NCI-H128 (cell line): ENCODE measurements around the gene KIRREL3.

Experiments used
- DNase-seq: peaks from one replicate; lab custom pipeline; 2025; ENCODE audit not compliant: unreplicated experiment; lab: John Stamatoyannopoulos, UW

KIRREL3 gene

GRCh38 chr11:126588630-126589491 is 411.7 kb downstream of the KIRREL3 start:
- peak; percentile 72 for DNase-seq

GRCh38 chr11:126587541-126587940 is 413.0 kb downstream of the KIRREL3 start:
- no peak for DNase-seq

- peak; percentile 49 for DNase-seq
Measured at GRCh38 chr11:126585774-126586491, 414.6 kb downstream of the KIRREL3 start.

- no peak for DNase-seq
Measured at GRCh38 chr11:126585388-126585773, 415.2 kb downstream of the KIRREL3 start.

- no peak for DNase-seq
Measured at GRCh38 chr11:126583594-126584427, 416.8 kb downstream of the KIRREL3 start.

- no peak for DNase-seq
Measured at GRCh38 chr11:126583101-126583500, 417.5 kb downstream of the KIRREL3 start.

GRCh38 chr11:126581871-126582648 is 418.5 kb downstream of the KIRREL3 start:
- DNase-seq = no peak

GRCh38 chr11:126578426-126578825 is 422.1 kb downstream of the KIRREL3 start:
- no peak for DNase-seq

GRCh38 chr11:126578021-126578420 is 422.5 kb downstream of the KIRREL3 start:
- no peak for DNase-seq

- DNase-seq = no peak
Measured at GRCh38 chr11:126575849-126576248, 424.7 kb downstream of the KIRREL3 start.

- DNase-seq = no peak
Measured at GRCh38 chr11:126573325-126573978, 427.1 kb downstream of the KIRREL3 start.

GRCh38 chr11:126570489-126570888 is 430.1 kb downstream of the KIRREL3 start:
- no peak for DNase-seq

GRCh38 chr11:126567419-126567818 is 433.2 kb downstream of the KIRREL3 start:
- DNase-seq = no peak

GRCh38 chr11:126564566-126564965 is 436.0 kb downstream of the KIRREL3 start:
- DNase-seq = no peak

- no peak for DNase-seq
Measured at GRCh38 chr11:126561327-126561893, 439.2 kb downstream of the KIRREL3 start.

GRCh38 chr11:126560221-126560620 is 440.3 kb downstream of the KIRREL3 start:
- no peak for DNase-seq

GRCh38 chr11:126548581-126549550 is 451.7 kb downstream of the KIRREL3 start:
- DNase-seq = no peak

GRCh38 chr11:126547691-126548090 is 452.9 kb downstream of the KIRREL3 start:
- DNase-seq = no peak

GRCh38 chr11:126547161-126547560 is 453.4 kb downstream of the KIRREL3 start:
- no peak for DNase-seq
